Gastrocnemius medialis (tissue), 4 donors: ENCODE data around the gene PPP1R18. TPM values are rescaled to one million over a fixed set of nuclear protein-coding genes. Genes with fewer than 3 reads are reported as not detected.

Experiments
- ATAC-seq, 2 donors: fragments of 150-250 bp; one replicate each; pipeline ENCODE4 v1.9.1; 2016
- DNase-seq, 2 donors: peaks; one replicate each; pipeline ENCODE4 v3.0.0-alpha.2; 2019
- H3K27ac ChIP-seq, 4 donors: fragments of 200-600 bp; sonication (generic); 1 replicate in 1 of 4; 2 replicates in 3 of 4; pipeline ENCODE4 v1.5.1; 2016 to 2018; ENCODE audit warnings: mild to moderate bottlenecking in 2 of 4, moderate library complexity in 1 of 4
- H3K27me3 ChIP-seq, 3 donors: fragments of 200-600 bp; sonication (generic) in 2 of 3; 1 replicate in 1 of 3; 2 replicates in 2 of 3; pipeline versions ENCODE4 v1.5.1 to v1.6.0; 2016 to 2019; ENCODE audit warnings: mild to moderate bottlenecking in 1 of 3, moderate library complexity in 1 of 3
- H3K36me3 ChIP-seq, 2 donors: fragments of 200-600 bp; sonication (generic) in 1 of 2; one replicate each; pipeline ENCODE4 v1.5.1; 2017 to 2018
- H3K4me1 ChIP-seq, 2 donors: fragments of 200-600 bp; sonication (generic) in 1 of 2; one replicate each; pipeline ENCODE4 v1.5.1; 2016 to 2017; ENCODE audit warnings: mild to moderate bottlenecking in 2 of 2
- H3K4me3 ChIP-seq, 4 donors: fragments of 200-600 bp; sonication (generic) in 3 of 4; 1 replicate in 1 of 4; 2 replicates in 3 of 4; pipeline ENCODE4 v1.5.1; 2016 to 2019; ENCODE audit warnings: mild to moderate bottlenecking in 2 of 4
- H3K9me3 ChIP-seq, 3 donors: fragments of 200-600 bp; sonication (generic) in 2 of 3; 1 replicate in 1 of 3; 2 replicates in 2 of 3; pipeline ENCODE4 v1.5.1; 2016 to 2019
- CTCF ChIP-seq, 5 experiments: fragments of 450-650 bp in 3 of 5; fragments of 200-600 bp in 2 of 5; sonication (generic) in 2 of 5; IDR thresholded peaks in 4 of 5; conservative IDR thresholded peaks in 1 of 5; 1 replicate in 4 of 5; 2 replicates in 1 of 5; pipeline ENCODE4 v1.5.1; 2016 to 2019; ENCODE audit warnings: antibody characterized with exemption in 5 of 5, mild to moderate bottlenecking in 3 of 5, moderate library complexity in 3 of 5
- POLR2A ChIP-seq, 2 donors: fragments of 450-650 bp; IDR thresholded peaks; one replicate each; pipeline ENCODE4 v1.6.1; 2017; ENCODE audit warnings: antibody characterized with exemption in 2 of 2, mild to moderate bottlenecking in 2 of 2, moderate library complexity in 2 of 2
- in situ Hi-C, 4 donors: fragments of 200-750 bp; cut with MboI; loops; one replicate each; pipeline versions ENCODE4 v1.15.0 to v1.8.0; 2017; ENCODE audit warnings: low sequenced_read_pairs in 4 of 4
- intact Hi-C: fragments of 100-400 bp; cut with DNase I; formaldehyde crosslinking; loops from one replicate; pipeline ENCODE4 v1.15.1; 2023; ENCODE audit warnings: low total_unique reads
- total RNA-seq, 4 donors: library from RNA; depleted of rRNA; stranded (reverse); fragments of >200 nt; gene quantifications; one replicate each; pipeline versions ENCODE4 v1.1.0 to v1.2.3, GENCODE V29; 2016

The PPP1R18 gene
- total RNA-seq, 4 donors from 2014 or later, result 4.4 to 16.9 (median 12.4) TPM

GRCh38 chr6:30651143-30651542 lies 35.3 kb downstream of the PPP1R18 start:
- peaks cover 2 to 63% of the 10 kb centered on the region in 2 donors for H3K36me3 ChIP-seq
- H3K9me3 ChIP-seq, result no peaks in the 10 kb centered on the region
- H3K27ac ChIP-seq, result no peak overlapping the region
- ATAC-seq (no peak), DNase-seq (no peak)
- H3K4me1 ChIP-seq, result peaks cover 11 to 15% of the 10 kb centered on the region in 2 donors
- no peaks in the 10 kb centered on the region for H3K27me3 ChIP-seq
- in situ Hi-C loops (loop anchor here in 1 of 4 donors (25.0 kb wide), 1 partner anchor 436 kb away; no protein-coding TSS in a partner anchor), intact Hi-C loops (no loop called here)
- no peak overlapping the region for H3K4me3 ChIP-seq
- TF ChIP-seq POLR2A (IDR thresholded peaks at IDR 0.05) (no peak), CTCF (IDR thresholded peaks at IDR 0.05 in 4 of 5, conservative IDR thresholded peaks at IDR 0.05 in 1 of 5) (no peak)

- peak; percentile 79 to 80 for ATAC-seq
- in situ Hi-C loops, result no loop called here
These were observed 39.0 kb downstream of the PPP1R18 start for GRCh38 chr6:30647242-30648116.

GRCh38 chr6:30646450-30647241 lies 39.8 kb downstream of the PPP1R18 start, which contains the start of gene C6orf136:
TSS of gene C6orf136 (plus strand) at chr6:30647133. CDS start at chr6:30647232, 99 bp downstream.
- peak within 1 kb of the TSS; percentile 97 to 100 (median 98) for H3K27ac ChIP-seq
- no peak for TF ChIP-seq CTCF (IDR thresholded peaks at IDR 0.05 in 4 of 5, conservative IDR thresholded peaks at IDR 0.05 in 1 of 5)
- no peak for TF ChIP-seq POLR2A (IDR thresholded peaks at IDR 0.05)
- intact Hi-C loops (loop anchor here (1.0 kb wide), 1 partner anchor 27 kb away; the partner anchor contains the start of gene DHX16), in situ Hi-C loops (no loop called here)
- H3K4me3 ChIP-seq, result peak within 1 kb of the TSS; percentile 84 to 100 (median 92)
- peaks cover 11 to 15% of the 10 kb centered on the region in 2 donors for H3K4me1 ChIP-seq
- H3K36me3 ChIP-seq, result peaks cover 0 to 18% of the 10 kb centered on the region in 2 donors
- ATAC-seq (peak; percentile 88 to 89), DNase-seq (peak; percentile 84 to 91)
- H3K27me3 ChIP-seq, result no peaks in the 10 kb centered on the region
- no peaks in the 10 kb centered on the region for H3K9me3 ChIP-seq

More at GRCh38 chr6:30647242-30648116, 39.0 kb downstream of the PPP1R18 start:
- peak overlapping the region; percentile 84 to 100 (median 92) for H3K4me3 ChIP-seq
- H3K27me3 ChIP-seq, result no peaks in the 10 kb centered on the region
- DNase-seq, result peak; percentile 32 to 66
- no peaks in the 10 kb centered on the region for H3K9me3 ChIP-seq
- peaks cover 11 to 15% of the 10 kb centered on the region in 2 donors for H3K4me1 ChIP-seq
- peaks cover 0 to 27% of the 10 kb centered on the region in 2 donors for H3K36me3 ChIP-seq
- H3K27ac ChIP-seq, result peak overlapping the region; percentile 97 to 100 (median 98)
- TF ChIP-seq POLR2A (IDR thresholded peaks at IDR 0.05) (peak; percentile 39 to 46), CTCF (IDR thresholded peaks at IDR 0.05 in 4 of 5, conservative IDR thresholded peaks at IDR 0.05 in 1 of 5) (no peak)
- intact Hi-C loops, result loop anchor here (1.0 kb wide), 1 partner anchor 26 kb away; the partner anchor contains the start of gene DHX16

- H3K27me3 ChIP-seq, result no peaks in the 10 kb centered on the region
- peak overlapping the region in 2 of 4 donors; percentile 97 to 100 for H3K27ac ChIP-seq
- TF ChIP-seq POLR2A (IDR thresholded peaks at IDR 0.05) (no peak), CTCF (IDR thresholded peaks at IDR 0.05 in 4 of 5, conservative IDR thresholded peaks at IDR 0.05 in 1 of 5) (no peak)
- H3K36me3 ChIP-seq, result peaks cover 0 to 16% of the 10 kb centered on the region in 2 donors
- no peaks in the 10 kb centered on the region for H3K9me3 ChIP-seq
- no peak for DNase-seq
- peaks cover 11 to 15% of the 10 kb centered on the region in 2 donors for H3K4me1 ChIP-seq
- intact Hi-C loops, result no loop called here
- H3K4me3 ChIP-seq, result no peak overlapping the region
- no peak for ATAC-seq
- in situ Hi-C loops, result no loop called here
These were observed 40.5 kb downstream of the PPP1R18 start for GRCh38 chr6:30645989-30646388.
